ENCODE measurements around the gene GFOD1.

DNA sequence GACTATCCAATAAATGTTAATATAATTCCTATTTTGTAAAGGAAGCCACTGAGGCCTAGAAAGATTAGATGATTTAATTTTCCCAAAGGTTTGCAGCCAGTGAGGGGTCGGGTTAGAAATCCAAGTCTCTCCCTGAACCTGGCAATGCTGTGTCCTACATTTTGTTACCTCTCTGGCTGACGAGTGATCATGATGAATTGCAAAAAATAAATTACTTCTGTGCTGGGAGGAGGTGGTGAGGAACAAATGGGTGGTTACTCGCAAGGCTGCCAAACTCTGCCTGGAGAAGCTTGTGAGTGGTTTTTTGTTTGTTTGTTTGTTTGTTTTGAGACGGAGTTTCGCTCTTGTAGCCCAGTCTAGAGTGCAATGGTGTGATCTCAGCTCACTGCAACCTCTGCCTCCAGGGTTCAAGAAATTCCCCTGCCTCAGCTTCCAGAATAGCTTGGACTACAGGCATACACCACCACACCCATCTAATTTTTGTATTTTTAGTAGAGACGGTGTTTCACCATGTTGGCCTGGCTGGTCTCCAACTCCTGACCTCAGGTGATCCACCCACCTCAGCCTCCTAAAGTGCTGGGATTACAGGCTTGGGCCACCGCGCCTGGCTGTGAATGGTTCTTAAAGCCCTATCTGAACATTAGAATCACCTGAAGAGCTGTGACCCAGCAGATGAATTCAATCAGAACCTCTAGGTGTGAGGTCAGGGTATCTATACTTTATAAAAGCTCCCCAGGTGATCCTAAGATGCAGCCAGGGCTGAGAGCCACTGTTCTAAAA is 138.9 kb downstream of the GFOD1 start:
- no peak for TF ChIP-seq POLR2A (IDR thresholded peaks at IDR 0.05)
- TF ChIP-seq, protein P1, sequence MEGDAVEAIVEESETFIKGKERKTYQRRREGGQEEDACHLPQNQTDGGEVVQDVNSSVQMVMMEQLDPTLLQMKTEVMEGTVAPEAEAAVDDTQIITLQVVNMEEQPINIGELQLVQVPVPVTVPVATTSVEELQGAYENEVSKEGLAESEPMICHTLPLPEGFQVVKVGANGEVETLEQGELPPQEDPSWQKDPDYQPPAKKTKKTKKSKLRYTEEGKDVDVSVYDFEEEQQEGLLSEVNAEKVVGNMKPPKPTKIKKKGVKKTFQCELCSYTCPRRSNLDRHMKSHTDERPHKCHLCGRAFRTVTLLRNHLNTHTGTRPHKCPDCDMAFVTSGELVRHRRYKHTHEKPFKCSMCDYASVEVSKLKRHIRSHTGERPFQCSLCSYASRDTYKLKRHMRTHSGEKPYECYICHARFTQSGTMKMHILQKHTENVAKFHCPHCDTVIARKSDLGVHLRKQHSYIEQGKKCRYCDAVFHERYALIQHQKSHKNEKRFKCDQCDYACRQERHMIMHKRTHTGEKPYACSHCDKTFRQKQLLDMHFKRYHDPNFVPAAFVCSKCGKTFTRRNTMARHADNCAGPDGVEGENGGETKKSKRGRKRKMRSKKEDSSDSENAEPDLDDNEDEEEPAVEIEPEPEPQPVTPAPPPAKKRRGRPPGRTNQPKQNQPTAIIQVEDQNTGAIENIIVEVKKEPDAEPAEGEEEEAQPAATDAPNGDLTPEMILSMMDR (IDR thresholded peaks at IDR 0.05) = no peak
- TF ChIP-seq EP300 (IDR thresholded peaks at IDR 0.05) = no peak

Measured in ovary (tissue), 3 donors.